LNCAP (cell line): ENCODE results near the gene CTXN1.

Source experiments
- TF ChIP-seq, protein P1 (sequence below): fragments of 450-650 bp; IDR thresholded peaks from 2 replicates; pipeline ENCODE4 v1.5.1; 2017; ENCODE audit warnings: mild to moderate bottlenecking

Gene CTXN1

DNA sequence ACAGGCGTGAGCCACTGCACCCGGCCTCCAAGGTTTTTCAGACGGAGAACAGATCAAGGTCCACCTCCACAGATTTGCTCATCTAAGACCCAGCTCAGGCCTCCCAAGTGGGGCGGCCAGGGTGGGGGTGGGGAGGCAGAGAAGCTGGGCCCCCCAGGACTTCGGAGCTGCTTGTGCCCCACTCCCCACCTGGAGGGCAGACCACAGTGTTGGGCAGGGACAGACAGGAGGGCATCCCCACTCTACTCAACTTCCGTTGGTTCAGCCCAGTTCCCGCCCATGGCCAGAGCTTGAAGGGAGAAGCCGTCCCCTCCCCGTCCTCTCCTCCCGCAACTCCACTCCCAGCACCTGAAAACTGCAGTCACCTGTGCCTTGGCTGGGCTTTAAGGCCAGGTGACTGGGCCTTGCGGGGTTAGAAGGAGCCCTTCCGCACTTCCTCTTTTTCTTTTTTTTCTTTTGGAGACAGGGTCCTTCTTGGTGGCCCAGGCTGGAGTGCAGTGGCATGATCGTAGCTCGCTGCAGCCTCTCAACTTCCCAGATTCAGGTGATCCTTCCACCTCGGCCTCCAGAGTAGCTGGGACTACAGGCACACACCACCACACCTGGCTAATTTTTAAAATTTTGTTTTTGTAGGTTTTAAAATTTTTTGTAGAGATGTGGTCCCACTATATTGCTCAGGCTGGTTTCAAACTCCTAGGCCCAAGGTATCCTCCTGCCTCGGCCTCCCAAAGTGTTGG is 38.4 kb downstream of the CTXN1 start:
- TF ChIP-seq, protein P1, sequence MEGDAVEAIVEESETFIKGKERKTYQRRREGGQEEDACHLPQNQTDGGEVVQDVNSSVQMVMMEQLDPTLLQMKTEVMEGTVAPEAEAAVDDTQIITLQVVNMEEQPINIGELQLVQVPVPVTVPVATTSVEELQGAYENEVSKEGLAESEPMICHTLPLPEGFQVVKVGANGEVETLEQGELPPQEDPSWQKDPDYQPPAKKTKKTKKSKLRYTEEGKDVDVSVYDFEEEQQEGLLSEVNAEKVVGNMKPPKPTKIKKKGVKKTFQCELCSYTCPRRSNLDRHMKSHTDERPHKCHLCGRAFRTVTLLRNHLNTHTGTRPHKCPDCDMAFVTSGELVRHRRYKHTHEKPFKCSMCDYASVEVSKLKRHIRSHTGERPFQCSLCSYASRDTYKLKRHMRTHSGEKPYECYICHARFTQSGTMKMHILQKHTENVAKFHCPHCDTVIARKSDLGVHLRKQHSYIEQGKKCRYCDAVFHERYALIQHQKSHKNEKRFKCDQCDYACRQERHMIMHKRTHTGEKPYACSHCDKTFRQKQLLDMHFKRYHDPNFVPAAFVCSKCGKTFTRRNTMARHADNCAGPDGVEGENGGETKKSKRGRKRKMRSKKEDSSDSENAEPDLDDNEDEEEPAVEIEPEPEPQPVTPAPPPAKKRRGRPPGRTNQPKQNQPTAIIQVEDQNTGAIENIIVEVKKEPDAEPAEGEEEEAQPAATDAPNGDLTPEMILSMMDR: no peak

DNA sequence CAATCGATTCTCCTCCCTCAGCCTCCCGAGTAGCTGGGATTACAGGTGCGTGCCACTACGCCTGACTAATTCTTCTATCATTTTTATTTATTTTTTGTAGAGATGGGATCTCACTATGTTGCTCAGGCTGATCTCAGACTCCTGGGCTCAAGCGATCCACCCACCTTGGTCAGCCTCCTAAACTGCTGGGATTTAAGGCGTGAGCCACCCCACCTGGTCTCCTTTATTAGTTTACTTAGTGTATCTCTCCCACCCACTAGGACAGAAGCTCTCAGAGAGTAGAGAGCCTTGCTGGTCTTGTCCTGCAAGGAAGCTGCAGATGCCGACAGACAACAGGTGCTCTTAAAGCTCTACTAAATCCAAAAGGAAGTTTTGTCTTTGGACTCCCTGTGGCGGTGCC is 40.1 kb downstream of the CTXN1 start:
- TF ChIP-seq, protein P1: no peak

DNA sequence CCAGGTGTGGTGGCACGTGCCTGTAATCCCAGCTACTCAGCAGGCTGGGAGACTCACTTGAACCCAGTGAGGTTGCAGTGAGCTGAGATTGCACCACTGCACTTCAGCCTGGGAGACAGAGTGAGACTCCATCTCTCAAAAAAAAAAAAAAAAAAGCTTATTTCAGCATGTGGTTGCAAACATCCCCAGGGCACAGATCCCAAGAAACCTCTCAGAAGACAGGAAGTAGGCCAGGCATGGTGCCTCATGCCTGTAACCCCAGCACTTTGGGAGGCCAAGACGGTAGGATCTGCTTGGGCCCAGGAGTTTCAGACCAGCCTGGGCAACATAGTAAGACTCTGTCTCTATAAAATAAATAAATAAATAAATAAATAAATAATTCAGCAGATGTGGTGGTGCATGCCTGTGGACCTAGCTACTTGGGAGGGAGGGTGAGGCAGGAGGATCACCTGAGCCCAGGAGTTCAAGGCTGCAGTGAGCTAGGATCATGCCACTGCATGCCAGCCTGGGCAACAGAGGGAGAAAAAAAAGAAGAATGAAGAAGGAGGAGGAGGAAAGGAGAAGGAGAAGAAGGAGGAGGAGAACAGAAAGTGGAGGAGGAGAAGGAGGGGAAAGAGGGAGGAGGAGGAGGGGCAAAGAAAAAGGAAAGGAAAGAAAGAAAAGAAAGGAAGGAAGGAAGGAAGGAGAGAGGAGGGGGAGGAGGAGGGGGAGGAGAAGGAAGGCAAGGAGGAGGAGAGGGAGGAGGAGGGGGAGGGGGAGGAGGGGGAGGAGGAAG is 42.0 kb downstream of the CTXN1 start:
- TF ChIP-seq, protein P1: no peak

DNA sequence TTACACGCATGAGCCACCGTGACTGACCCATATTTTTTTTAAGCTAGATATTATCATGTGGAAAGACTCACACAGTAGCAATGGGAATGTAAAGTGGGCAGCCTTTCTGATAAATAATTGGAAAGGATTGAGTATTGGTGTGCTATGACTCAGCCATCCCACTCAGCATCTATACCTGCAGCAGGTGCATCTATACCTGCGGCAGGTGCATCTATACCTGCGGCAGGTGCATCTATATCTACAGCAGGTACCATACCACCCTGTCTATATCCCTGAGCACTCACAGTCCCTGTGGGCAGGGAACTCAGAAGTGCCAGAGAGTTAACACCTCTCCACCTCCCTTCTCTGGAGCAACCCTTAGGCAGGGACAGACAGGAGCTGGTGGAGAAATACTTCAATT is 42.8 kb downstream of the CTXN1 start:
- TF ChIP-seq, protein P1: no peak

DNA sequence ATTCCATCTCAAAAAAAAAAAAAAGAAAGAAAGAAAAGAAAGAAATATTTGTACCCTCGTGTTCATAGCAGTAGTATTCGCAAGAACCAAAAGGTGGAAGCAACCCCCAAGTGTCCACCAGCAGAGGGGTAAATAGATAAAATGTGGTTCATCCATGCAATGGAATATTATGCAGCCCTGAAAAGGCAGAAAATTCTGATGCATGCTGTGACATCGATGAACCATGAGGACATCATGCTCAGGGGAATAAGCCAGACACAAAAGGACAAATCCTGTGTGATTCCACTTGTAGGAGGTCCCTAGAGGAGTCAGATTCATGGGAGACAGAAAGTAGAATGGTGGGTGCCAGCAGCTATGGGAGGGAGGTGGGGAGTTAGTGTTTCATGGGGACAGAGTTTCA is 44.0 kb downstream of the CTXN1 start:
- TF ChIP-seq, protein P1: no peak

DNA sequence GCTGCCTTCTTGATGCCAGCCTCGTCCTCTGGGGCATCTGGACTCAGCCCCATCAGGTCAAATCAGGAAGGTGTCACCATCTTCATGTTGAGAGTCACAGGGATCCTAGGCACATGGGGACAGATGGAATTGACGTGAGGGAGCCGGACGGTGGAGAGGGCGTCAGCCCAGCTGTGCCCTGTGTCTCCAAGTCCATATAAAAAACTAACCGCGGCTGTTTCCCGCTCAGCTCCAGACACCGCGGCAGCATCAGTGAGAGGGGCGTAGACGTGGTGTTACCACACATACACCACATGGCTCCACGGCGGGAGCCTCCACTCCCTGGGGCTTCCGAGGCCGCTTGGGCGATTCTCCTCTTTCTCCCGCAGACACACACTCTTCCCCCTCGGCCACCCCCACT is 46.1 kb downstream of the CTXN1 start:
- TF ChIP-seq, protein P1: no peak

DNA sequence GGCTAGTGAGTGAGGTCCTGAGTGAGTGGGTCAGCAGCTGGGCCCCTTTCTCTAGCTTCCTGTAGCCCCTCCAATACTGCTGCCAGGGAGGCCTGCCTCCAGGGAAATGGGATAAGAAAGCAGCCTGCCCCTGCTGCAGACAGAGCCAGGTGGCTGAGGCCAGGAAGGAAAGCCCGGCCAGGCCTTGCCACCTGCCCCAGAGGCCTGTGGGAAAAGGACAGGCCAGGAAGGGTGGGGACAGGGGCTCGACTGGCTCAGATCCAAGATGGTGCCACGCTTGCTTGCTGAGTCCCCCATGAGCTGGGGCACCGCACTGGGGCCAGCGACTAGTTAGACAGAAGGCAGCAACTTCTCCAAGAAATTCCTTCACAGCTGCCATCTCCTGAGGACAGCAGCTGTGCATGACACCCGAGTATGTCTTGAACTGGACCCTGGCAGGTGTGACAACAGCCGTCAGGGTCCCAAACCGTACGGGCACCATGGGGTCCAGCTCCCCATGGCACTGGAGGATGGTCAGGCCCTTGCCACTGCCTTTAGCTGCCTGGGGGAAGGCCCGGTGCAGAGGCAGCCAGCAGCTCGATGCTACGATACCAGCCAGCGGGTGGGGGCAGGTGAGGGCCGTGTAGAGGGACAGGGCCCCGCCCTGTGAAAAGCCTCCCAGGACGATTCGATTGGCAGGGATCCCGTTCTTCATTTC is 46.7 kb downstream of the CTXN1 start:
- TF ChIP-seq, protein P1: no peak
